Measurements from ENCODE around the gene ZNF764. TPM values are rescaled to one million over a fixed set of nuclear protein-coding genes. Genes with fewer than 3 reads are reported as not detected.

Gene ZNF764
- total RNA-seq, 1 donor from 2014 or later: 39.0 TPM

- Mint-ChIP-seq H3K4me1 (ENCODE audit: low read depth, unreplicated experiment) (peaks cover 29% of the 10 kb centered on the region), H3K9me3 (ENCODE audit: unreplicated experiment) (peaks cover 16% of the 10 kb centered on the region), H3K27ac (ENCODE audit: unreplicated experiment) (no peak overlapping the region), H3K27me3 (ENCODE audit: unreplicated experiment) (peaks cover 12% of the 10 kb centered on the region), H3K36me3 (ENCODE audit: unreplicated experiment) (no peaks in the 10 kb centered on the region), H3K4me3 (ENCODE audit: unreplicated experiment) (peak overlapping the region; percentile 30)
- TF ChIP-seq, protein P1, sequence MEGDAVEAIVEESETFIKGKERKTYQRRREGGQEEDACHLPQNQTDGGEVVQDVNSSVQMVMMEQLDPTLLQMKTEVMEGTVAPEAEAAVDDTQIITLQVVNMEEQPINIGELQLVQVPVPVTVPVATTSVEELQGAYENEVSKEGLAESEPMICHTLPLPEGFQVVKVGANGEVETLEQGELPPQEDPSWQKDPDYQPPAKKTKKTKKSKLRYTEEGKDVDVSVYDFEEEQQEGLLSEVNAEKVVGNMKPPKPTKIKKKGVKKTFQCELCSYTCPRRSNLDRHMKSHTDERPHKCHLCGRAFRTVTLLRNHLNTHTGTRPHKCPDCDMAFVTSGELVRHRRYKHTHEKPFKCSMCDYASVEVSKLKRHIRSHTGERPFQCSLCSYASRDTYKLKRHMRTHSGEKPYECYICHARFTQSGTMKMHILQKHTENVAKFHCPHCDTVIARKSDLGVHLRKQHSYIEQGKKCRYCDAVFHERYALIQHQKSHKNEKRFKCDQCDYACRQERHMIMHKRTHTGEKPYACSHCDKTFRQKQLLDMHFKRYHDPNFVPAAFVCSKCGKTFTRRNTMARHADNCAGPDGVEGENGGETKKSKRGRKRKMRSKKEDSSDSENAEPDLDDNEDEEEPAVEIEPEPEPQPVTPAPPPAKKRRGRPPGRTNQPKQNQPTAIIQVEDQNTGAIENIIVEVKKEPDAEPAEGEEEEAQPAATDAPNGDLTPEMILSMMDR (IDR thresholded peaks at IDR 0.05; ENCODE audit: partially characterized antibody, unreplicated experiment): no peak
- no peak for DNase-seq
These were observed 9.9 kb upstream of the ZNF764 start for GRCh38 chr16:30567991-30568638.

GRCh38 chr16:30567160-30567990, 9.2 kb upstream of the ZNF764 start:
- Mint-ChIP-seq H3K4me3 (ENCODE audit: unreplicated experiment) (peak overlapping the region; percentile 30), H3K4me1 (ENCODE audit: low read depth, unreplicated experiment) (peaks cover 29% of the 10 kb centered on the region), H3K9me3 (ENCODE audit: unreplicated experiment) (peaks cover 16% of the 10 kb centered on the region), H3K27me3 (ENCODE audit: unreplicated experiment) (peaks cover 14% of the 10 kb centered on the region), H3K27ac (ENCODE audit: unreplicated experiment) (peak overlapping the region; percentile 97), H3K36me3 (ENCODE audit: unreplicated experiment) (no peaks in the 10 kb centered on the region)
- TF ChIP-seq, protein P1 (IDR thresholded peaks at IDR 0.05; ENCODE audit: partially characterized antibody, unreplicated experiment): no peak
- no peak for DNase-seq

DNA sequence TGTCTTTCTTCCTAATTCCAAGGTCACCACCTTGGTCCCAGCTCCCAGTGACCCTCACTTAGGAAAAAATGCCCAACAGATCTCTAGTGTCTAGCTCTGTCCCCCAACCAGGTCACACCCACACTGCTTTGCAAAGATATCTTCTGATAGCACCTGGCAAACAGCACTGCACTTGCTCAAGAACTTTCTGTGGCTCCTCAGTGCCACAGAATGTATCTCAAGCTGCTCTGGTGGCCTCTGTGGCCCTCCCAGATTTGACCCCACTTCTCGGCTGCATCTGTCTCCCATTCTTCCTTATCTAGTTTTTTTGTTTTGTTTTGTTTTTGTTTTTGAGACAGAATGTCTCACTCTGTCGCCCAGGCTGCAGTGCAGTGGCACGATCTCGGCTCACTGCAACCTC, 8.4 kb upstream of the ZNF764 start:
- peak overlapping the region; percentile 97 for H3K27ac Mint-ChIP-seq (ENCODE audit: unreplicated experiment)
- TF ChIP-seq, protein P1 (IDR thresholded peaks at IDR 0.05; ENCODE audit: partially characterized antibody, unreplicated experiment): no peak
- peak overlapping the region; percentile 34 for H3K4me3 Mint-ChIP-seq (ENCODE audit: unreplicated experiment)
- DNase-seq: no peak
- H3K27me3 Mint-ChIP-seq (ENCODE audit: unreplicated experiment): peaks cover 14% of the 10 kb centered on the region
- H3K9me3 Mint-ChIP-seq (ENCODE audit: unreplicated experiment): peaks cover 16% of the 10 kb centered on the region
- no peaks in the 10 kb centered on the region for H3K36me3 Mint-ChIP-seq (ENCODE audit: unreplicated experiment)
- peaks cover 26% of the 10 kb centered on the region for H3K4me1 Mint-ChIP-seq (ENCODE audit: low read depth, unreplicated experiment)

GRCh38 chr16:30565984-30566383, 7.8 kb upstream of the ZNF764 start:
- Mint-ChIP-seq H3K4me3 (ENCODE audit: unreplicated experiment) (peak overlapping the region; percentile 76), H3K36me3 (ENCODE audit: unreplicated experiment) (no peaks in the 10 kb centered on the region), H3K4me1 (ENCODE audit: low read depth, unreplicated experiment) (peaks cover 28% of the 10 kb centered on the region)

More at GRCh38 chr16:30565984-30566383, 7.8 kb upstream of the ZNF764 start:
- TF ChIP-seq, protein P1 (IDR thresholded peaks at IDR 0.05; ENCODE audit: partially characterized antibody, unreplicated experiment): no peak
- peaks cover 18% of the 10 kb centered on the region for H3K9me3 Mint-ChIP-seq (ENCODE audit: unreplicated experiment)
- H3K27ac Mint-ChIP-seq (ENCODE audit: unreplicated experiment): peak overlapping the region; percentile 97
- no peak for DNase-seq
- peaks cover 12% of the 10 kb centered on the region for H3K27me3 Mint-ChIP-seq (ENCODE audit: unreplicated experiment)
